Stimulated activated naive CD4-positive, alpha-beta T cell (primary cell): ENCODE data around the gene KLHL14.

Experiments used
- DNase-seq, 6 experiments: peaks; one replicate each; lab custom pipeline; 2025; lab: John Stamatoyannopoulos, UW

Gene KLHL14

DNA sequence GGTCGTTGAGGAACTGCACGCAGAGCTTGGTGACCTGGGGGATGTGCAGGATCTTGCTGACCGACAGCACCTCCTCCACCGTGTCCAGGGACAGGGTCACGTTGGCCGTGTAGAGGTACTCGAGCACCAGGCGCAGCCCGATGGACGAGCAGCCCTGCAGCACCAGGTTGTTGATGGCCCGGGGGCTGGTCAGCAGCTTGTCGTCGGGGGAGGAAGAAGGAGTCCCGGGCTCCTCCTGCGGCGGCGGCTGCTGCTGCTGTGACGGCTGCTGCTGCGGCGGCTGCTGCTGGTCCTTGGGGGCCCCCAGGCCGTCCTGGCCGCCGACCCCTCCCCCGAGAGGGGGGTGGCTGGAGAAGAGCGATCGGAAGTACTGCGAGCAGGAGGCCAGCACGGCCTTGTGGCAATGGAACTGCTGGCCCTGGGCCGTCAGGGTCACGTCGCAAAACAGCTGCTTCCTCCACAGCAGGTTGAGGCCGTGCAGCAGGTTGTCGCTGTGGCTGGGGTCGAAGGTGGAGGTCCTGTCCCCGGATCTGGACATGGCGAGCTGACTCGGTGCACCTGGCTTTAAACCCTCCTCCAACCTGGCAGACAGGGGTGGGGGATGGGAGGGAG is 2.7 kb downstream of the KLHL14 start:
- DNase-seq = no peak

DNA sequence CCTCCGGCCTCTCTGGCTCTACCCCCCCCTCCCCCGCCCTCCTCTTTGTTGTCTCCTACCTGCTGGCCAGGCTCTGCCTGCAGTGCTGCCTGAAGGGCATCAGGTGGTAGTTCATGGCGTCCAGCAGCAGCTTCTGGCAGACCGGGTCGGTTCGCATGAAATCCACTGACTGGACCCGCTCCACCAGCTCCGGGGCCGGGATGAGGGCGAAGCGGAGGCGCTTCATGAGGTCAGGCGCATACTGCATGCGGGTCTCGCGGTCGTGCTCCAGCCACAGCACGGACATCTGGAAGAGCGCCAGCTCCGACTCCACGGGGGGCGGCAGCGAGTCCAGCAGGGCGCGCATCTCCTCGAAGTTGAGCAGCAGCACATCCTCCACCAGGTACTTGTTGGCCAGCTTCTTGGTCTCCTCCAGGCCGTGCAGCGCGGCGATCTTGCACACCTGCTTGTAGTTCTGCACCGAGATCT is 3.2 kb downstream of the KLHL14 start:
- DNase-seq = no peak

DNA sequence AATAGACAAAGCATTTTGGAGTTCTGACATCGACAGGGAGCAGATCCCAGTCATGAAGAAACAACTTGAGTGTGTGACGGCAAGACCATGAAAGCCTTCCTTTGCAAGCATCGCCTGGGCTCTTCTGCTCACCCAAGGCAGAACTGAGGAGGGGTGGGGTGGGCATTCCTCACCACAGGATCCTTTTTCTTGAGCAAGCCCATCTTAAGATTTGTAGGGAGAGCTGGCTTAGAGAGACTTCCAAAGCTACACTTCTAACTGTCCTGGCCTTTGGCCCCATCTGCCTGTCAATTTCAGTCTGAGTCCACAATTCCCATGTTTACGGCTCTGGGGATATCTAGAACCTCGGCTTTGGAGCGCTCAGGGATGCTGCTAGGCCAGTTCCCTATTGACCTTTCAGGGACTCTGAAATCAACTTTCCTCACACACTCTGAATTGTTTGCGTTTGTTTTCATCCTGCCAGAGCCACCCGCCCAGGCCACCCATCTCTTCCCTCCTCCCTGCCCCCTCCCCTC is 3.7 kb downstream of the KLHL14 start:
- DNase-seq = no peak

- no peak for DNase-seq
Measured at GRCh38 chr18:32767400-32767799, 5.4 kb downstream of the KLHL14 start.

DNA sequence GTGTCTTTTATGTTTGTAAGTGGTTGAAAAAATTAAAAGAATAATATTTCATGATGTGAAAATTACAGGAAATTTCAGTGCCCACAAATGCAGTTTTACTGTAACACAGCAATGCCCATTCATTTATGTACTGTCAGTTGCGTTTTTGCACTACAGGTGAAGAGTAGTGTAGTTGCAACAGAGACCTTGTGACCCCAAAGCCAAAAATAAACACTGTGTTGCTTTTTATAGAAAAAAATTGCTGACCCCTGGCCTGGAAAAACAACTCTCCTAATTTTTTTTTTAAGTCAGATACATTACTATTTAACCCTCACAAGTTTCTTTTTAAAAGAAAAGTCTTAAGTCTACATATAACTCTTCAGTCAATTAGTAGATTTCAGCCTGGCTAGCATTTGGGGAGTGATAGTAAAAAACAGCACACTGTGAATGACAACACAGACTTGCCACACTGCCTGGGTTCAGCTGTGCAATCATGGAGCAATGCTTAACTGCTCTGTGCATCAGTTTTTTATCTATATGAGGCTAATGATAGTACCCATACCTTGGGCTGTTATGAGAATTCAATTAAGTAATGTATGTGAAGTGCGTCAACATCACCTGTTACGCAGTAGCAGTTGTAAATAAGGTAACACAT is 8.1 kb downstream of the KLHL14 start:
- DNase-seq = no peak

DNA sequence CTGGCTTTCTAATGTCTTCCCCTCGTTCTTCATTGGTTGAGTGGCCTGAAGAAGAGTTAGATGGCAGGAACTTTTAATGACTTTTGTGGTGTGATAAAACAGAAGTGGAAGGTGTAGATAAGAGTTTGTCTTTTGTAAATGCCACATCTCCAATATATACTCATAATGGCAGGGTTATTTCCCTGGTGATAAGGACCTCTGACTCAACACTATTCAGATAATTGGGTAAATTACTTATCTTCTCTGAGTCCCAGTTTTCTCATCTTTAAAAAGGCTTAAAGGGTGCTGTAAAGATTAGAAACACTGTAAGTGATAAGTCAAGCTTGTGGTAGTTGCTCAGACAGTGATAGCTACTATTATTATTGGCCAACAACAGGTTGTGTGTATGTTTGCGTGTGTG is 9.5 kb downstream of the KLHL14 start:
- DNase-seq = no peak

DNA sequence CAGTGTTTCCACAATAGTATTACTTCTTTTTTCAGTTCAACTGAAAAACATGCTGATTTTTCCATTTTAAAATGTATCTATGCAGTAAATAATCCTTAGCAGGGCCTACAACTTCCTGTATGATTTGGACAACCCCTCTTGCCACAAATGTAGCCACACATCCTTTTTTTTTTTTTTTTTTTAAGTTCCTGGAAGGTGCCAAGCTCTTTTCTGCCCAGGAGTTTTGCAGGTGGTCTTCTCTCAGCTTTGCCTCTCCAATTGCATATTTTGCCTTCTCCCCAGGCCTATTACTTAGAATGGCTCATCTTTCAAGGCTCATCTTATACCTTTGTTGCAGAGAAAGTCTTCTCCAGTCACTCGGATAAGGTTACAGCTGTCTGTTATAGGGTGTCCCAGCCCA is 11.6 kb downstream of the KLHL14 start:
- DNase-seq = no peak

DNA sequence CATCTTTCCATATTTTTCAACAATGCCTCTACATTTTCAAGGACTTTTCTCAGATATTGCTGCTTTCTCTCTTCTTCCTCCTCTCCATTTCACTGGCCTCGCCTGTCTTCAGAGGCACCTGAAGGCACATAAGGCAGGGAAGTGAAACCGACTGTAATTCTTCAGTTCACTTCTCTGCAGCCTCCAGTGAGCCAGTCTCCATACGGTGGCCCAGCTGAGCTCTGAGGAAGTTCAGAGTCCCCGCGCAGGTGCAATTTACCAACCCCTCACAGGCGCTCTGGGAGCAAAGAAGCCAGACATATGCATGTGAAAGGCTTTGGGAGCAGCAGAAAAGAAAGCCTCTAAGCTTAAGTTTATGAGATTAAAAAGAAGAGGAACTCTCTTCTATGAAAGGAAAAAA is 12.4 kb downstream of the KLHL14 start:
- no peak for DNase-seq

GRCh38 chr18:32759611-32760167 is 13.1 kb downstream of the KLHL14 start:
- no peak for DNase-seq

DNA sequence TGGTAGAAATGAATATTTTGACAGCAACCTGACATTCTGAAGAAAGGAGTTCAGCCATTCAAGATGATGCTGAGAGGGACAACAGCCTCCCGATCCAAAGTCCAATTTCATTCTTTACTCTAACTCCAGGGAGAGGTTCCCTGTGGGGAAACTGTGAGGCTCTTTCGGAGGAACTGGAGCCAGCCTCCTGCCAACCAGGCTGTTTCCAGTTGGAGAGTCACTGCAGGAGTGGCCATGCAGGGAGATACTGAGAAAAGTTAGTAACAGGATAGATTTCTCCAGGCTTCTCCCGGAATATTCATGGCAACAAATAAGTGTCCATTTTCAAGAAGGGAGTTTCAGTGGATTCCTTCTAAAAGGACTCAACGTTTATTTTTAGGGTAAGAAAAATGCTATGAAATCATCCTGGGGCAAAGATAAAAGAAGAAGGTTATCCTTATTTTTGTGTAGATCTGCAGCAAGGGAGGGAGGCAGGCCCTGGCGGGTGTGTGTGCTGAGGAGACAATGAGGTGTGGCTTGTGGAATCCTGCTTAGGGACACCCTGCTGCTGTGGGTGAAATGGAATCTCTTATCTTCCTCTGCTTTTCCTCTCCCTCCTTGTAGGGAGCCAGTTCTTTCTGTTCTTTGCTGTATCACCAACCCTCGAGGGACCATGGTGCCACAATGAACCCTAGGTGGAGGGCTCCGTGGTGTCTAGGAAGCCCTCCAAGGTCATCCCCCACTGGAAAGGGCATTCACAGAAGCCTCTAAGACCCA is 18.1 kb downstream of the KLHL14 start:
- no peak for DNase-seq

- no peak for DNase-seq
Measured at GRCh38 chr18:32753656-32754260, 19.1 kb downstream of the KLHL14 start.

DNA sequence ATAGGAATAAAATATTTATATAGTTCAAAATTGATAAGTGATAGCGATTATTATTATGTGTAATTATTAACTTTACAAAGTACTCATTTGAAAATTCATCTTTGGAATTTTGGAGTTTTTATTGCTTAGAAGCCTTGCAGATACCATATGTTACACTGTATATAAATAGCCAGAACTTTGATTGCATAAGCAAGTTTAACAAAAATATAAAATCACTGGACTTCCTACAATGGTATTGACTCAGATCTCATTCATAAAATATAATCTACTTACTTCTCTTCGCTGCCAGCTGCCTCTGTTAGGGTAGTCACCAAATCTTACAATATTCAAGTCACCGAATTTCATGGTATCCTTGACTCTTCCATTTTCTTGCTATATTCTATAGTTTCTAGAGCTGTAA is 22.5 kb downstream of the KLHL14 start:
- DNase-seq = no peak

- DNase-seq = no peak
Measured at GRCh38 chr18:32749809-32750208, 23.0 kb downstream of the KLHL14 start.

DNA sequence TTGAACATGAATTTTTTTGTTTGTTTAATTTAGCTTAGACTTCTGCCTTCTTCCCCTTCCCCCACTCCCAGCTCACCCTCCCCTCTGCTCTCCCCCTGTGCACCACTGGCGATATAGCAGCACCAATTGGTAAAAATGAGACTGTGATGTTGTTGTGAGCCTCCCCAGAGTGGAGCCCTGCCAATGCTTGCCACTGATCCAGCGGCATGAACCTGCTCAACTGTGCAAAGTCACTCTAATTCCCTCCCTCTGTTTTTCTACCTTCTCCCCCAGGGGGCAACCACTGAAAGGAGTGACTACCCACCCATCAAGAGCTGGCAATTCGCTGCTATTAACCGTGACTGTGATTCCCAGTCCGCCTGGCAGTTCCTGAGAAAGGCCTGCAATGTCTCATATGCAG is 30.2 kb downstream of the KLHL14 start:
- DNase-seq = no peak

DNA sequence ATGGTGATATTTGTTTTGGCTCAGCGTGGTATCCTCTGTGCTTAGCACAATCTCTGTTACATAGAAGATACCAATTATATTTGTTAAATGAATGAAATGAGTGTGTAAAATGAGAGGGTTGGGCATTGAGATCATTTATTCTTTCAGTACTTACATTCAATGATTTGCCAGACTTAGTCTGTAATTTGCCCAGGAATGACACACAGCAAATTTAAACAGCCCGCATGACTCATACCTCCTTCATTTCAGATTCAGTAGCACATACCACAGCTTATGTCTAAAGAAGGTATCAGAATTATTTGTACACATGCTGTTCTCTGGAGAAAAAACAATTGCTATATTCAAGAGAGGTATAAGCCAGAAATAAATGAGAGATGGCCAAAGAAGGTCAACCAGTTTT is 37.0 kb downstream of the KLHL14 start:
- DNase-seq = no peak

DNA sequence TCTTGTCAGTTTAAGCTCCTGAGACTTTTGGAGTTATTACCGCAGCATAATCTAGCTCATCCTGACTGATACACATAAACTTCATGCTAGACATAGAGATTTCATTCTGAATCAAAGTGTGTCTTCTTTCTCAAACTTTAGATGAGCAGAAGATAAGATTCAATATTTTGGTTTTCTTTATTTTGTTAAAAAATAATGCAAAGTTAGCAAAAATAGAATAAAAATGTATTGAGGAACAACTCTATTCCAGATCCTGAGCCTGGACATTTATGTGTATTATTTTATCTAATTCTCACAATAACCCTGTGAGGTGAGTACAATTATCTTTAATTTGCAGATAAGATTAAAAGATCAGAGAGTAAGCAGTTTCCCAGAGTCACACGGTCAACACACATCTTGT is 38.4 kb downstream of the KLHL14 start:
- DNase-seq = no peak

DNA sequence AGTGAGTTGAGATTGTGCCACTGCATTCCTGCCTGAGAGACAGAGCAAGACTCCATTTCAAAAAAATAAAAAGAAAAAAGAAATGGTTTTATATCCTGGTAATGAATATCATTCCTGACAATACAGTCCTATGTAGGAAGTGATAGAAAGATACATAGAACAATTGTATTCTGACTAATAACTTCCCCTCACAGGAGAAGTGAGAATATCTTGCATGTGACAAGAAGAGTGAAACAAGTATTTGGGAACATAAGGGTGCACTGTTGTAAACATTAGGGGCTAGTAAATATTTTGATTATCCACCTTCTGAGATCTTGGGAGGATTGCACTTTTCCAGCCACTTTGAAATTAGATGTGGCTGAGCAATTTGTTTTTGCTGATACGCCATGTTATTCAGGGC is 40.7 kb downstream of the KLHL14 start:
- no peak for DNase-seq

- peak in 1 of 6 experiments; percentile 11 for DNase-seq
Measured at GRCh38 chr18:32730620-32731091, 42.2 kb downstream of the KLHL14 start.

DNA sequence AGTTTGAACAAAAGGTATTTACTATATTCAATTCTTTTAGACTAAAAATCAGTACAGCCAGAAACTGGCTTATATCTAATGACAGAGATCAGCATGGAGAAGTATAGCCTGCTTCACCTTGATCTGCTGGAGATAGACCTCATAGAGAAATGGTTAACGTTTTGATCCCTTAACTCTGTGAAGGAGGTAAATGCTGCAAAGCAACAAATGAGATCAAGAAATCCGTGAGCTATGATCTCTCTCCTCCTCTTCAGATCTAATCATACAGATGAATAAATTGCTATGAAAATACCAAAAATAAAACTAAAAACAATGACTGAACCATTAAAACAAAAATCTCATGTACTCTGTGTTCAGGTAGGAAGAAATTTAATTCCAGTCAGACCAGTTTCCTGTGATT is 42.8 kb downstream of the KLHL14 start:
- no peak for DNase-seq

DNA sequence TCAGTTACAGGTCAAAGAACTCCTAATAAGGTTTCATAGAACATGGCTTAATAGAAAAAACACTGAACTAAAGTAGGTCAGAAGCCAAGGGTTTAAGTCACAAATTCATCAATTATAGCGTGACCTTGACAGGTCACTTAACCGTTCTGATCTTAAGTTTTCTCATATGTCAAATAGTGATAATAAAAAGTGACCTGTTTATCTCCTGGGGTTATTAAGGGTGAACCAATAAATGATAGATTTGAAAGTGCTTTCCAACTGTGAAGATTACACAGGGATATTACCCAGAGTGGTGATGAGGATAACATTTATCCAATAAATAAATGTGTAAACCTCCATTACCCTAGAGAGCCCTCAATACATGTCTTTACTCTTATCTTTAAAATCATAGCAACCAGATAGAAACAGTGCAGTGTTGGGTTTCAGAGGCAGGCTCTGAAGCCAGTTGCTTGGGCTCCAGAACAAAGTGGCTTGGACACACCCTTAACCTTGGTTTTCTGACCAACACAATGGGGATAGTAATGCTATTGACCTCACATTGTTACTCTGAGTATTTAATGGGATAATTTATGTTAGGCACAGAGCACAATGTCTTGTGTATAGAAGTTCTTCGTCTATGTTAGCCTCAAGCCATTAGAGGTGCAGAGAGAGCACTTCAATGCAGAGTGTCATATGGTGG is 48.6 kb downstream of the KLHL14 start:
- no peak for DNase-seq

DNA sequence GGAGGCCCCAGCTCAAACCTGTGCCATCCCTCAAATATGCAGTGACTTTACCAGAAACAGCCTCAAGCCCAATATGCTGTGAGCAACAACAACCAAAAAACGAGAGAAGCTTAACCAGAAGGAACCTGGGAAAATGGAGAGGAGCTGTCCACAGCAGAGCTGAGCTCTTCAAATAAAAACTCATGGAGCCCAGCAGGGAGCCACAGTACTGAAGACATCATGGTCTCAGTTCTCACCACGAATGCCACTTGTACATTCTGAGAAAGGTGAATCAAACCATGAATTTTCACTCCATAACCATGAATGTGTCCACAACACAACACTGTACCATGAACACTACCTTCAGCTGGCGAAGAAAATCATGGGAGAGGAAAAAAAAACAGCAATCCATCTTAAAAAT is 50.5 kb downstream of the KLHL14 start:
- DNase-seq = no peak

DNA sequence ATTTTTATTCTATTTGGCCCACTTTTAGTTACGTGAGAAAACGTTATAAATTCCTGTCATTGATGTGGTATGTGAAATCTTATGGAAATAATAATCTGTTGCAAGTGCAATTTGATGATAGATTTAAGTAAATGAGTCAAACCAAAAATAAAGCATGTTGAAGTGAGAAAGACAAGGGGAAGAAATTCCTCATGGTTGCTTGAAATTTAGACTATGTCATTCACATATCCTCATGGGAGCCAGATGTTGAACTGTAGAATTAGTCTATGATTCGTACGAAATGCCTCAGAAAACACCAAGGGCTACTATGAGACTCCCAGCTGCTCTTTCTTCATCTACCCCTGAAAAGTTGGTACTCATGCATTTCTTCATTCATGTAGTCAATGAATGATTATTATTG is 55.7 kb downstream of the KLHL14 start:
- no peak for DNase-seq
